ENCODE results near the gene GNA12.
"Not testable (repeated sequence)": the region's sequence is repeated elsewhere in the genome, so short reads cannot be mapped to it uniquely, and the experiment has no call there.

Gene GNA12

DNA sequence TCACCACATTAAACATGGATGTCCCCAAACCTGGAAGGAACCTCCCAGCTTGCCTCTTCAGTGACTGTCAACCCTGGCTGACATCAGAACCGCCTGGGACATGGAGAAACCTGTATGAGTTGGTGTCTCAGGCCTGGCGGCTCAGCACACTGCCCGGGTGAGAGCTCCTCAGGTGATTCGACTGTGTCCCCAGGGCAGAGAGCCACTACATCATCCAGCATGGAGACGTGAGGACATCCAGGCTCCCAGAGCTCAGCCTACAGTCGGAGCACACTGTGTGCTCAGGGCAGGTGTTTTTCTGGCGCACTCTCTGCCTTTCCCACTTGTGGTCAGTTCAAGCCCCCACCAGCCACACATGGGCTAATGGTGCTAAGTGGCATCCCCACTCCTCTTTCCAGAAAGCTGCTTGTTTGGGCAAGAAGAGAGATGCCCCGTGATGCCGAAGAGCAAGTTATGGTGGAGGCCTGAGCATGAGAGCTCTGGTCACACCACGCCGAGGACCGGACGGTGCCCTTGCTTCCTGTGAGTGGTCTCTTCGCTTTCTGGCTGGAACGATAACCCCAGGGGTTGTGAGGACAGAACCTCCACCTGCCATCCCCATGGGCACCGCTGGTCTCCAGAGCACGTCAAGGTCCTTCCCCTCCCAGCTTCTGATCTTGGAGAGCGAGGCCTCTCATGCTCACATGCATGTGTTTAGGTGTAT lies 117.6 kb downstream of the GNA12 start:
- Histone ChIP-seq H3K27me3 (ENCODE audit: control insufficient read depth, insufficient read depth, low read length) (no peaks in the 10 kb centered on the region), H3K4me3 (ENCODE audit: low read length) (no peak overlapping the region), H3K27ac (ENCODE audit: low read length) (no peak overlapping the region), H3K36me3 (ENCODE audit: control insufficient read depth, low read depth, low read length) (peaks cover 26% of the 10 kb centered on the region), H3K9me3 (ENCODE audit: control insufficient read depth, low read depth, low read length) (no peaks in the 10 kb centered on the region), H3K9ac (ENCODE audit: low read length) (no peak overlapping the region), H3K4me1 (ENCODE audit: control insufficient read depth, low read depth, low read length) (no peaks in the 10 kb centered on the region)

DNA sequence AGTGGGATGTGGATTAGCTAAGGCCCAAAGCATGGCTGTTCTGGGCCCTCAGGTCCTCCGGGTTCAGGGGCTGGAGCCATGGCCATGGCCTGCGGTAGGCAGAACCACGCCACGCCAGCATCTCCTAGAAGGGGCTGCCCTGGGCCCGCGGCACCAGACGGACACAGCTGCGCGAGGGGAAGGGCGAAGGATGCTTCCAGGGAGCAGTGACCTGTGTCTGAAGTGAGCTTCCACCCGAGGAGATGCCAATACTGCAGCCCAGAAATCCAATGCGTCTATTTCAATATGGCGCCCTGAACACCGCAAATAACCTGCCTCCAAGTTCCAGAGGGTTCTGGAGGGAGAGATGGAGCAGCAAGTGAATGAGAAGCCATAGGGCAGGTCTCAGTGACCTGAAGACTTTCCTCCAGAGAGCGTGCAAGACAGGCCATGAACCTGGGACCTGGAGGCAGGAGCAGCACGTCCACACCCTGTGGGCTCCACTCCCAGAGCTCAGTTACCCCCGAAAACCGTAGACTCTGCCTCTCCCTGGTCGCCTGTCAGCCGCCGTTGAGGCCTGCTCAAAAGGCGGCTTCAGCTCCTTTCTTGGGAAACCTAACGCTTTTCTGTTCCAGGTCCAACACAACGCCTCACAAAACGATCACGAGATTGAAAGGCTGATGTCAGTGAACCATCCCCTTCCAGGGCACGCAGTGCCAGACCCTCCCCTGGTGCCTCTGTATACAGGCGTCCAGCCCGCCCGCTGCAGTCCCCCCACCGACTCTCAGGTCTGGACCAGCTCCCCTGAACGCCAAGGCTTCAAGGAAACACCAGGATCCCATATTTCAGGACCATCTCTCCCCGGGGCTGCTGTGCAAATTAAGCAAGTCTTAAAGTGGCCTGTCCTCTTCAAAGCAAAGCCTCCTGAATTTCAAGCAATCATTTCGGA lies 118.7 kb downstream of the GNA12 start:
- H3K9me3 ChIP-seq (ENCODE audit: control insufficient read depth, low read depth, low read length) = no peaks in the 10 kb centered on the region
- H3K9ac ChIP-seq (ENCODE audit: low read length) = no peak overlapping the region
- H3K4me3 ChIP-seq (ENCODE audit: low read length) = no peak overlapping the region
- no peak overlapping the region for H3K27ac ChIP-seq (ENCODE audit: low read length)
- peaks cover 22% of the 10 kb centered on the region for H3K36me3 ChIP-seq (ENCODE audit: control insufficient read depth, low read depth, low read length)
- H3K27me3 ChIP-seq (ENCODE audit: control insufficient read depth, insufficient read depth, low read length) = no peaks in the 10 kb centered on the region
- H3K4me1 ChIP-seq (ENCODE audit: control insufficient read depth, low read depth, low read length) = no peaks in the 10 kb centered on the region

DNA sequence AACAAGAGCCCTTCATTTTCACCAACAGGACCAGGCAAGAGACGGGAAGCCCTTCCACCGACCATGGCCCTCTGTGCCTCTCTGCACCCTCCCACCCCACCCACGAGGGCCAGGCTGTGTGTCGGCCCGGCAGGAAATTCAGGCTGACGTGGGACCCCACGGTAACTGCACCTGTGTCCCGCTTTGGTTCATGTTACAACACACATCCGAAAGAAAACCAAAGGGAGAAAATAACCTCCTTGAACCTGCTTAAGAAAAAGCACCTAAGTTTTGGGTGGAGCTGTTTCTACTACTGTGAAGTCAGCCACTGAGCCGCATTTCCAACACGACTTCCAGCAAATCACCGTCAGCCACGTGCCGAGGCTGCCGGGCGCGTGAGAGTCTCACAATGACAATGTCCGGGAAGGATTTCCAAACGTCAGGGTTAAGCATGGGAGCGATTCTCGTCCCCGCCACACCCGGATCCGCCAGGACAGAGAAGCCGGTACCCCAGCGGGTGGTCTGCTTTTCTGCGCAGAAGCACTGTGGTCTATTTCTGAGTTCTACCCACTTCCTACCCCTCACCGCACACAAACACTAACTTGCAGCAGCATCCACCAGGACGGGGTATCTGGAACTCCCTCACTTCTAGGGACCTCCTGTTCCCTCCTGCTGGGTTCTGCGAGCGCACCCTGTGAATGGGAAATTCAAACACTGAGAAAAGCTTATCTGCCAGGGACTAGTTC lies 119.5 kb downstream of the GNA12 start:
- Histone ChIP-seq H3K27ac (ENCODE audit: low read length) (no peak overlapping the region), H3K4me3 (ENCODE audit: low read length) (no peak overlapping the region), H3K36me3 (ENCODE audit: control insufficient read depth, low read depth, low read length) (peaks cover 18% of the 10 kb centered on the region), H3K27me3 (ENCODE audit: control insufficient read depth, insufficient read depth, low read length) (no peaks in the 10 kb centered on the region), H3K4me1 (ENCODE audit: control insufficient read depth, low read depth, low read length) (no peaks in the 10 kb centered on the region), H3K9ac (ENCODE audit: low read length) (no peak overlapping the region), H3K9me3 (ENCODE audit: control insufficient read depth, low read depth, low read length) (no peaks in the 10 kb centered on the region)

DNA sequence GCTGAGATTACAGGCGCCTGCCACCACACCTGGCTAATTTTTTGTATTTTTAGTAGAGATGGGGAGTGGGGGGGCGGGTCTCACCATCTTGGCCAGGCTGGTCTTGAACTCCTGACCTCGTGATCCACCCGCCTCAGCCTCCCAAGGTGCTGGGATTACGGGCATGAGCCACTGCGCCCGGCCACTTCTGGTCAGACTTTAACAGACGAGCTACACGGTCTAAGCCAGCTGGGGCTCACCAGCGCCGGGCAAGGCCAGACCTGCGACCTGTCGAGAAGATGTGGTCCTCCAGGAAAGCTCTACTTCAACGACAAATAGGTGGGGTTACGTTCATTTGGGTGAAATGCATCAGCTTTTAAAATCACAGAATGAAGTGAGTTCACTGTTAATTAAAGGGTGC lies 120.1 kb downstream of the GNA12 start:
- H3K9me3 ChIP-seq (ENCODE audit: control insufficient read depth, low read depth, low read length); H3K4me3 ChIP-seq (ENCODE audit: low read length); H3K27ac ChIP-seq (ENCODE audit: low read length); H3K9ac ChIP-seq (ENCODE audit: low read length); H3K4me1 ChIP-seq (ENCODE audit: control insufficient read depth, low read depth, low read length); H3K27me3 ChIP-seq (ENCODE audit: control insufficient read depth, insufficient read depth, low read length): not testable (repeated sequence)
- peaks cover 18% of the 10 kb centered on the region for H3K36me3 ChIP-seq (ENCODE audit: control insufficient read depth, low read depth, low read length)

DNA sequence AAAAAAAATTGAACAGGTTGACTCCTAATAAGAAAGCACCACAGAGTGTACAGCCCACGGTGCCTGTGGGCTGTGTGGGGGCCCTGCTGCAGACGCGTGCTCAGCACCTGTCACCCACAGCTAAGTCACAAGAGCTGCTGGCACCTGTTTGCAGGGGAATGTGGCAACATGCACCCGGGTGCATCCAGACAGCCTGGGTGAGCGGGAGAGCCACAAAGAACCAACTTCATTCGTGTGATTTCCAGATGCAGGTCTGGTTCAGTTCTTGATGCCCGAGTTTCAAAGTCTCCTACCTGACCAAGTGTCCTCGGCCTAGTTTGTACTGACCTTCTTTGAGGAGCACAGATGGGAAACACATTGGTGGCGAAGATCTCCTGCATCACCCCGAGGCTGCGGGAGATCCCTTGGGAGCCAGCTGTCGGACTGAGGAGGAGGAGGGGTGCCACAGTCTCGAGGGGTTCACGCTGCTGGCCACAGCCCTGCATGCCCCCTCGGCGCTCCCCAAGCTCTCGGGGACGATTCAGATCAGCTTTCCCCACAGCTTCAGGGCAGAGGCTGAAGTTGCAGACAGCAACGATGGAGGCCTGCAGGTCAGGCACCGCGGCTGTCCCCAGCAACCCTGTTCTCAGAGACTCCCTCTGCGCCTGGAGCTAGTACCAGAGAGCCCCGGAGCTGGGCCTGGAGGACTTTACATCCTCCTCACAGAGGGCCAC lies 120.8 kb downstream of the GNA12 start:
- Histone ChIP-seq H3K4me3 (ENCODE audit: low read length) (no peak overlapping the region), H3K27me3 (ENCODE audit: control insufficient read depth, insufficient read depth, low read length) (no peaks in the 10 kb centered on the region), H3K9ac (ENCODE audit: low read length) (no peak overlapping the region), H3K27ac (ENCODE audit: low read length) (no peak overlapping the region), H3K36me3 (ENCODE audit: control insufficient read depth, low read depth, low read length) (peaks cover 21% of the 10 kb centered on the region), H3K9me3 (ENCODE audit: control insufficient read depth, low read depth, low read length) (no peaks in the 10 kb centered on the region), H3K4me1 (ENCODE audit: control insufficient read depth, low read depth, low read length) (no peaks in the 10 kb centered on the region)

DNA sequence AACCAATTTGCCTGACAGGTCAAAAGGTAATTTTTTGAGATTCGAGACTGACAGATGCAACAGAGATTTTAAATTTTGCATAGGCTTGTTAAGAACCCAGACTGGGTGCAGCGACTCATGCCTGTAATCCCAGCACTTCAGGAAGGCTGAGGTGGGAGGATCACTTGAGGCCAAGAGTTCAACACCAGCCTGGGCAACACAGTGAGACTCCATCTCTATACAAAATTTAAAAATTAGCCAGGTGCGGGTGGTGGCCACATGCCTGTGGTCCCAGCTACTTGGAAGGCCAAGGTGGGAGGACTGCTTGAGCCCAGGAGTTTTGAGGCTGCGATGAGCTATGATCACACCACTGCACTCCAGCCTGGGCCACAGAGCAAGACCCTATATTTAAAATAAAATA lies 121.5 kb downstream of the GNA12 start:
- Histone ChIP-seq H3K4me3 (ENCODE audit: low read length) (no peak overlapping the region), H3K9me3 (ENCODE audit: control insufficient read depth, low read depth, low read length) (no peaks in the 10 kb centered on the region), H3K9ac (ENCODE audit: low read length) (no peak overlapping the region), H3K27me3 (ENCODE audit: control insufficient read depth, insufficient read depth, low read length) (no peaks in the 10 kb centered on the region), H3K27ac (ENCODE audit: low read length) (no peak overlapping the region), H3K4me1 (ENCODE audit: control insufficient read depth, low read depth, low read length) (no peaks in the 10 kb centered on the region), H3K36me3 (ENCODE audit: control insufficient read depth, low read depth, low read length) (peaks cover 28% of the 10 kb centered on the region)

DNA sequence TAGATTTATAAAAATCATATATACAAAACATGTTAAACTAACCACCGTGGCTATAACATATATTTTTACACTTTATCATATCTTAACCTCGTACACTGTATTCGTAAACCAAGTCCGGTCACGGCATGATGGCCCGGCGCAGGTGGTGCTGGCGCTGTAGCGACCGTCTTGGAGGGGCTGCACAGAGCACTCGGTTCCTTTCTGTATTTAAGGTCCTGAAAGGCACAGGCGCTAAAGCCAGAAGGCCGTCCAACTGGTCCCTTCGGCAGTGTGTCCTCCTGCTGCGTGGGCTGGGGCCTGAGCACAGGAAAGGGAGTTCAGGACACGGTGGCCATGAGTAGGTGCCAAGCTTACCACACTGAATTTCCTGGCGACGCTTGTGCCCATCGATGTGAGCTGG lies 122.3 kb downstream of the GNA12 start:
- H3K9me3 ChIP-seq (ENCODE audit: control insufficient read depth, low read depth, low read length) = no peaks in the 10 kb centered on the region
- H3K36me3 ChIP-seq (ENCODE audit: control insufficient read depth, low read depth, low read length) = peaks cover 34% of the 10 kb centered on the region
- H3K27ac ChIP-seq (ENCODE audit: low read length) = no peak overlapping the region
- no peak overlapping the region for H3K4me3 ChIP-seq (ENCODE audit: low read length)
- no peaks in the 10 kb centered on the region for H3K27me3 ChIP-seq (ENCODE audit: control insufficient read depth, insufficient read depth, low read length)
- no peak overlapping the region for H3K9ac ChIP-seq (ENCODE audit: low read length)
- H3K4me1 ChIP-seq (ENCODE audit: control insufficient read depth, low read depth, low read length) = no peaks in the 10 kb centered on the region

DNA sequence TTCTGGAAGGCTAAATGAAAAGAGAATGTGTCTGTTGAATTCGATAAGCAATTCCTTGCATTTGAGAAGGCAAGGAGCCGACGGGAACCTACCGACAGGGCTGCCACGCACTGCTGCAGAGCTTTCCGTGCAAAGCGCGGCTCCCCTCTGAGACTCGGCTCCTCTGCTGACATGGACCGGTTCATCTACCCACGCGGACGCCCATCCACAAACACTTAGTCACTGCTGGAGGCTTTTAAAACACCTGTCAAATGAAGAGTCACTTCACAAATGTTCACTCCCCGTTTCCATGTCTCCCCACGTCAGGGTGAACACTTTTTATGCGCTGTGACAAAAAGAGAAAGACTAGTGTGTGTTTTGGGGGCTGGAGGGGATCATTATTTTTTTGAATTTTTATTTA lies 124.1 kb downstream of the GNA12 start:
- no peaks in the 10 kb centered on the region for H3K9me3 ChIP-seq (ENCODE audit: control insufficient read depth, low read depth, low read length)
- no peaks in the 10 kb centered on the region for H3K4me1 ChIP-seq (ENCODE audit: control insufficient read depth, low read depth, low read length)
- H3K9ac ChIP-seq (ENCODE audit: low read length) = no peak overlapping the region
- H3K36me3 ChIP-seq (ENCODE audit: control insufficient read depth, low read depth, low read length) = peaks cover 34% of the 10 kb centered on the region
- H3K27ac ChIP-seq (ENCODE audit: low read length) = no peak overlapping the region
- no peaks in the 10 kb centered on the region for H3K27me3 ChIP-seq (ENCODE audit: control insufficient read depth, insufficient read depth, low read length)
- no peak overlapping the region for H3K4me3 ChIP-seq (ENCODE audit: low read length)

DNA sequence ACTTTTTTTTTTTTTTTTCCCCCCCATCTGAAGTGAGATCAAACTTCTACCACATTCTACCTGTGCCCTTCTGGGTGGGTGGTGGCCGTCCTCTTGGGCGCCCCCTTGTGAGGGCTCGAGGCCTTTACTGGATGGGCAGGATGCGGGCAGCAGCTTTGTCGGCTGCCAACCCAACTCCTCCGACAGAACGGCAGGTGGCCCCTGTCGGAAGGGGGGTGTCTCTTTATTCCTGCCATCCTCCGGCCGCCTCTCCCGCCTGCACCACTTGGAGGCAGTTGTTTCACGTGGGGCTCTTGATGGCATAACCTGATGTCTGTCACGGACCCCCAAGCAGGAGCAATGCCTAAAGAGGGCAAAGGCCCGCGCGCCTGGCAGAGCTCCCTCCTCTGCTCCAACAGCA lies 125.1 kb downstream of the GNA12 start:
- Histone ChIP-seq H3K4me1 (ENCODE audit: control insufficient read depth, low read depth, low read length) (no peaks in the 10 kb centered on the region), H3K36me3 (ENCODE audit: control insufficient read depth, low read depth, low read length) (peaks cover 34% of the 10 kb centered on the region), H3K27me3 (ENCODE audit: control insufficient read depth, insufficient read depth, low read length) (no peaks in the 10 kb centered on the region), H3K27ac (ENCODE audit: low read length) (no peak overlapping the region), H3K9me3 (ENCODE audit: control insufficient read depth, low read depth, low read length) (no peaks in the 10 kb centered on the region), H3K9ac (ENCODE audit: low read length) (no peak overlapping the region), H3K4me3 (ENCODE audit: low read length) (no peak overlapping the region)

DNA sequence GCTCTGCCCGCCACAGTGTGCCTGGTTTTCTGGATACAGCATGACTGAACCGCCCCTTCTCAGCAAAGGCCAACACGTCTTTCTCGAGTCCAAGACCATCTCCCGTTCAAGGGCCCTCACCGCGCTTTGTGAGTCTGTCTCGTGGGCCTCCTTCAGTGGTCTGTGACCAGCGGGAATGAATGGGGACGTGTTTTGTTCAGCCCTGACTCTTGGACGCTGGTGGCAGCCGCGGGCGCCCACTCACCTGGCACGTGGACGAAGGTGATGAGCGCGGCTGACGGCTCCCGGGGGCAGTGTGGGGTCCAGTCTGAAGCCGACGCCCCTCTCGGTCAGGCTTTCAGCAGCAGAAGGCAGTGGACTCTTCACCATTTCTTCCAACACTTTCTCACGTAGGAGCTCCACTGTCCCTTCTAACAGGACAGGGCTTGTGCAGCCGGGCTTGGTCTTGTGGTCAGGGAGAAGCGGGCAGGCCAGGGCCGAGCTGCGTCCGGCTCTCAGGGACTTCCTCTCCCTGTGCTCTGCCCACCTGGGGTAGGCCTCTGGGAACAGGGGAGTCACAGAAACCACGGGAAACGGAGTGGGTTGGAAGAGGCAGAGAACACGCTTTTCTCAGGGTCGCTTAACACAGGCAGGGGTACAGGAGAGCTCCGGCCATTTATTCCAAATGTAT lies 125.7 kb downstream of the GNA12 start:
- Histone ChIP-seq H3K9ac (ENCODE audit: low read length) (no peak overlapping the region), H3K36me3 (ENCODE audit: control insufficient read depth, low read depth, low read length) (peaks cover 33% of the 10 kb centered on the region), H3K4me1 (ENCODE audit: control insufficient read depth, low read depth, low read length) (no peaks in the 10 kb centered on the region), H3K27ac (ENCODE audit: low read length) (no peak overlapping the region), H3K27me3 (ENCODE audit: control insufficient read depth, insufficient read depth, low read length) (no peaks in the 10 kb centered on the region), H3K4me3 (ENCODE audit: low read length) (no peak overlapping the region), H3K9me3 (ENCODE audit: control insufficient read depth, low read depth, low read length) (no peaks in the 10 kb centered on the region)

Data from iPS-18a (cell line).